ENCODE results near the gene DFFA. TPM values are rescaled to one million over a fixed set of nuclear protein-coding genes. Genes with fewer than 3 reads are reported as not detected.

Gene DFFA
- total RNA-seq, 1 experiment from 2014 or later = 94.1 TPM

- H3K27ac ChIP-seq (ENCODE audit: insufficient read length, low read depth, low read length) = no peak overlapping the region
- no peak overlapping the region for H3K4ac ChIP-seq (ENCODE audit: low read depth, low read length)
- H3K27me3 ChIP-seq (ENCODE audit: insufficient read depth, low read length) = no peaks in the 10 kb centered on the region
- no peak overlapping the region for H2BK20ac ChIP-seq (ENCODE audit: low read depth, low read length, poor library complexity, severe bottlenecking)
- H3K4me1 Mint-ChIP-seq = peaks cover 12% of the 10 kb centered on the region in 2 experiments
- no peak overlapping the region for H3K9ac ChIP-seq (ENCODE audit: extremely low read depth, insufficient read length, low read length)
- no peaks in the 10 kb centered on the region for H3K9me3 Mint-ChIP-seq
- H3K79me2 ChIP-seq (ENCODE audit: insufficient read depth, low read length) = no peaks in the 10 kb centered on the region
- no peak overlapping the region for H4K8ac ChIP-seq (replicated peaks; ENCODE audit: insufficient read length, low read depth, low read length)
- H3K79me1 ChIP-seq (ENCODE audit: insufficient read depth, low read depth, low read length, poor library complexity, severe bottlenecking) = no peaks in the 10 kb centered on the region
- H3K9me3 ChIP-seq (ENCODE audit: control insufficient read depth, low read depth, low read length) = no peaks in the 10 kb centered on the region
- no peak overlapping the region for H2BK120ac ChIP-seq (ENCODE audit: low read depth, low read length, poor library complexity, severe bottlenecking)
- H3K36me3 Mint-ChIP-seq (ENCODE audit: insufficient read depth in 1 of 3, low read depth in 3 of 3) = peaks cover 0 to 2% (median 1%) of the 10 kb centered on the region in 3 experiments; a peak in 2 of 7 replicates
- no peaks in the 10 kb centered on the region for H4K20me1 ChIP-seq (ENCODE audit: control insufficient read depth, insufficient read depth, insufficient read length)
- no peak overlapping the region for H4K91ac ChIP-seq (ENCODE audit: insufficient read length, low read depth, low read length)
- no peak overlapping the region for H3K23ac ChIP-seq (ENCODE audit: insufficient read length, low read depth, low read length)
- no peak overlapping the region for H4K5ac ChIP-seq (ENCODE audit: insufficient read length, low read depth, low read length)
- no peak overlapping the region for H3K4me2 ChIP-seq (ENCODE audit: insufficient read depth, insufficient read length, low read length)
- H3K27me3 Mint-ChIP-seq (ENCODE audit: low read depth) = no peaks in the 10 kb centered on the region
- TF ChIP-seq CTCF (conservative IDR thresholded peaks at IDR 0.05) = no peak
- no peak overlapping the region for H2BK12ac ChIP-seq (ENCODE audit: insufficient read length, low read depth, low read length)
- H2BK5ac ChIP-seq (ENCODE audit: insufficient read length, low read length) = no peak overlapping the region
- H3K18ac ChIP-seq (ENCODE audit: insufficient read length, low read depth, low read length) = no peak overlapping the region
- H3K23me2 ChIP-seq (ENCODE audit: insufficient read length, low read depth, low read length, poor library complexity, severe bottlenecking) = peaks cover 4% of the 10 kb centered on the region
- H3T11ph ChIP-seq (ENCODE audit: low read length) = no peak overlapping the region
- no peak overlapping the region for H2BK15ac ChIP-seq (ENCODE audit: low read depth, low read length)
- H3K27ac Mint-ChIP-seq = peak overlapping the region in 1 of 3 experiments; percentile 57; a peak in 1 of 7 replicates
- H3K4me1 ChIP-seq (ENCODE audit: insufficient read depth, low read length) = no peaks in the 10 kb centered on the region
- no peak overlapping the region for H2AK5ac ChIP-seq (ENCODE audit: insufficient read length, low read length)
- no CpG with 5 or more reads among the region's 5 CpGs for WGBS (ENCODE audit: extremely low coverage, insufficient read length, low lambda C conversion rate)
- no peak overlapping the region for H2AFZ ChIP-seq (ENCODE audit: low read length)
- H3K56ac ChIP-seq (ENCODE audit: insufficient read length, low read depth, low read length) = no peak overlapping the region
- H3K4me3 Mint-ChIP-seq = no peak overlapping the region
- H3K14ac ChIP-seq (ENCODE audit: insufficient read depth, low read length) = no peak overlapping the region
- DNase-seq = no peak
Measured at GRCh38 chr1:10434590-10434989, 37.7 kb downstream of the DFFA start.
